K562 (cell line): ENCODE results near the gene PRR7. TPM values are rescaled to one million over a fixed set of nuclear protein-coding genes. Genes with fewer than 3 reads are reported as not detected.

Experiments
- ETV5 ChIP-seq: sonication (generic); formaldehyde crosslinking; IDR thresholded peaks from 2 replicates; pipeline ENCODE4 v1.4.0; 2020; ENCODE audit warnings: low read depth, mild to moderate bottlenecking, missing genetic modification reagents
- FOXA3 ChIP-seq, 2 experiments: fragments of 450-650 bp in 1 of 2; sonication (generic) in 1 of 2; formaldehyde crosslinking; IDR thresholded peaks in 1 of 2; conservative IDR thresholded peaks in 1 of 2; 2 replicates each; pipeline versions ENCODE4 v1.4.0 to v1.8.0; 2020 to 2022; ENCODE audit warnings: mild to moderate bottlenecking in 2 of 2, missing genetic modification reagents in 1 of 2
- HDAC1 ChIP-seq, 2 experiments: fragments of 450-650 bp; IDR thresholded peaks; 2 replicates each; pipeline ENCODE4 v1.6.1; 2016 to 2017; ENCODE audit warnings: inconsistent platforms in 1 of 2, mild to moderate bottlenecking in 1 of 2, moderate library complexity in 1 of 2
- JUND ChIP-seq, 2 experiments: IDR thresholded peaks; 2 replicates in 1 of 2; 3 replicates in 1 of 2; pipeline ENCODE4 v1.6.1; 2011; ENCODE audit warnings: borderline replicate concordance in 2 of 2, low read depth in 2 of 2, low read length in 2 of 2, improper control_type of control experiment in 1 of 2, missing biosample characterization in 1 of 2, missing genetic modification characterization in 1 of 2, missing genetic modification reagents in 1 of 2
- LEF1 ChIP-seq: fragments of 450-650 bp; IDR thresholded peaks from 2 replicates; pipeline ENCODE4 v1.6.1; 2016; ENCODE audit warnings: mild to moderate bottlenecking
- NUFIP1 ChIP-seq: fragments of 450-650 bp; IDR thresholded peaks from 2 replicates; pipeline ENCODE4 v1.6.1; 2018; ENCODE audit not compliant: partially characterized antibody
- POLR2G ChIP-seq: fragments of 200-400 bp; formaldehyde crosslinking; IDR thresholded peaks from 2 replicates; pipeline ENCODE4 v1.6.1; 2017; ENCODE audit warnings: low read depth, mild to moderate bottlenecking, antibody characterized with exemption, low read length, moderate library complexity
- ZBTB17 ChIP-seq: fragments of 450-650 bp; formaldehyde crosslinking; IDR thresholded peaks from 2 replicates; pipeline ENCODE4 v1.4.0; 2020; ENCODE audit warnings: mild to moderate bottlenecking
- ZNF24 ChIP-seq: fragments of 450-650 bp; IDR thresholded peaks from 2 replicates; pipeline ENCODE4 v1.6.1; 2016
- polyA plus RNA-seq, 8 experiments: library from polyadenylated mRNA; depleted of rRNA in 4 of 8; stranded (reverse) in 5 of 8; unstranded in 3 of 8; fragments of >200 nt; fragmentation: Nextera tagmentation in 2 of 8; fragmentation: Illumina TruSeq in 1 of 8; extraction: Ambion mirVana in 2 of 8; extraction: Trizol in 1 of 8; gene quantifications; 2 replicates each; pipeline versions ENCODE4 v1.2.1 to v1.2.3, GENCODE V29; 2011 to 2014; ENCODE audit warnings: inconsistent platforms in 1 of 8, missing spikeins in 1 of 8
- total RNA-seq, 7 experiments: library from RNA; depleted of rRNA in 6 of 7; stranded (reverse); fragments of >200 nt in 6 of 7; fragmentation: Illumina TruSeq in 2 of 7; extraction: Trizol in 2 of 7; gene quantifications; 2 replicates each; pipeline versions ENCODE4 v1.2.1 to v1.2.3, GENCODE V29; 2011 to 2021; ENCODE audit warnings: low replicate concordance in 1 of 7
- TF ChIP-seq, protein P1 (sequence below): sonication (generic); formaldehyde crosslinking; IDR thresholded peaks from 2 replicates; pipeline ENCODE4 v1.8.0; 2022; ENCODE audit warnings: mild to moderate bottlenecking, missing genetic modification reagents
- TF ChIP-seq, protein P2 (sequence below): fragments of 450-650 bp; IDR thresholded peaks from 2 replicates; pipeline ENCODE4 v1.6.1; 2016; ENCODE audit warnings: mild to moderate bottlenecking
- TF ChIP-seq, protein P3 (sequence below): fragments of 250-450 bp; sonication (Bioruptor Pico); IDR thresholded peaks from 2 replicates; pipeline ENCODE4 v1.5.0; 2021; ENCODE audit warnings: mild to moderate bottlenecking, borderline replicate concordance
- TF ChIP-seq, protein P4 (sequence below): fragments of 250-450 bp; sonication (Bioruptor Pico); IDR thresholded peaks from 2 replicates; pipeline ENCODE4 v1.8.0; 2021; ENCODE audit warnings: borderline replicate concordance, mild to moderate bottlenecking, moderate library complexity; ENCODE audit not compliant: poor library complexity, severe bottlenecking
- TF ChIP-seq, protein P5 (sequence below): fragments of 200-800 bp; sonication (Bioruptor generic); IDR thresholded peaks from 2 replicates; pipeline ENCODE4 v1.6.1; 2017; ENCODE audit warnings: missing genetic modification characterization, missing compliant biosample characterization

The PRR7 gene
- total and polyA plus RNA-seq, 9 of the 15 experiments (the other 6 are each of a cell fraction or from before 2014, with no cell fraction given): 0.80 to 11.3 (median 10.4) TPM; not detected in 4

DNA sequence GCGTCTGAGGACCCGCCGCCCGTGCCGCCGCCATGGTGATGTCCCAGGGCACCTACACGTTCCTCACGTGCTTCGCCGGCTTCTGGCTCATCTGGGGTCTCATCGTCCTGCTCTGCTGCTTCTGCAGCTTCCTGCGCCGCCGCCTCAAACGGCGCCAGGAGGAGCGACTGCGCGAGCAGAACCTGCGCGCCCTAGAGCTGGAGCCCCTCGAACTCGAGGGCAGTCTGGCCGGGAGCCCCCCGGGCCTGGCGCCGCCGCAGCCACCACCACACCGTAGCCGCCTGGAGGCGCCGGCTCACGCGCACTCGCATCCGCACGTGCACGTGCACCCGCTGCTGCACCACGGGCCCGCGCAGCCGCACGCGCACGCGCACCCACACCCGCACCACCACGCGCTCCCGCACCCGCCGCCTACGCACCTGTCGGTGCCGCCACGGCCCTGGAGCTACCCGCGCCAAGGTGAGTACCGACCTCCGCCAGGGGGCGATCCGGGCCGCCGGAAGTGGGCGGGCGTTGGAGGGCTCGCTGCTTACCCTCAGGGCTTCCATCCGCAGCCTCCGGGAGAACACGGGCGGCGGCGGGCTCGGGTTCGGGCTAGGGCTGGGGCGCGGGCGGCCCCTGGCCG, 8.5 kb downstream of the PRR7 start (continued):
- TF ChIP-seq NUFIP1 (no peak), LEF1 (0 out of 2 replicates have a peak, but pooled peaks have one; percentile 38), ETV5 (CRISPR knock-in tag) (peak; percentile 99), FOXA3 (CRISPR knock-in tag; conservative IDR thresholded peaks at IDR 0.05 in 1 of 2, IDR thresholded peaks at IDR 0.05 in 1 of 2) (peak in 1 of 2 experiments; percentile 24; a peak in 1 of 4 replicates), HDAC1 (IDR thresholded peaks at IDR 0.05) (peak in 1 of 2 experiments; percentile 60; a peak in 2 of 4 replicates), JUND (IDR thresholded peaks at IDR 0.05; ENCODE audit: borderline replicate concordance, low read depth, low read length) (peak; percentile 20), JUND (tag; IDR thresholded peaks at IDR 0.05; ENCODE audit: borderline replicate concordance, low read depth, low read length) (peak; percentile 43; the same call in 1 of the 3 replicates), ZBTB17 (CRISPR knock-in tag) (0 out of 2 replicates have a peak, but pooled peaks have one; percentile 32), ZNF24 (0 out of 2 replicates have a peak, but pooled peaks have one; percentile 26), POLR2G (peak; percentile 90)
- TF ChIP-seq, protein P1, sequence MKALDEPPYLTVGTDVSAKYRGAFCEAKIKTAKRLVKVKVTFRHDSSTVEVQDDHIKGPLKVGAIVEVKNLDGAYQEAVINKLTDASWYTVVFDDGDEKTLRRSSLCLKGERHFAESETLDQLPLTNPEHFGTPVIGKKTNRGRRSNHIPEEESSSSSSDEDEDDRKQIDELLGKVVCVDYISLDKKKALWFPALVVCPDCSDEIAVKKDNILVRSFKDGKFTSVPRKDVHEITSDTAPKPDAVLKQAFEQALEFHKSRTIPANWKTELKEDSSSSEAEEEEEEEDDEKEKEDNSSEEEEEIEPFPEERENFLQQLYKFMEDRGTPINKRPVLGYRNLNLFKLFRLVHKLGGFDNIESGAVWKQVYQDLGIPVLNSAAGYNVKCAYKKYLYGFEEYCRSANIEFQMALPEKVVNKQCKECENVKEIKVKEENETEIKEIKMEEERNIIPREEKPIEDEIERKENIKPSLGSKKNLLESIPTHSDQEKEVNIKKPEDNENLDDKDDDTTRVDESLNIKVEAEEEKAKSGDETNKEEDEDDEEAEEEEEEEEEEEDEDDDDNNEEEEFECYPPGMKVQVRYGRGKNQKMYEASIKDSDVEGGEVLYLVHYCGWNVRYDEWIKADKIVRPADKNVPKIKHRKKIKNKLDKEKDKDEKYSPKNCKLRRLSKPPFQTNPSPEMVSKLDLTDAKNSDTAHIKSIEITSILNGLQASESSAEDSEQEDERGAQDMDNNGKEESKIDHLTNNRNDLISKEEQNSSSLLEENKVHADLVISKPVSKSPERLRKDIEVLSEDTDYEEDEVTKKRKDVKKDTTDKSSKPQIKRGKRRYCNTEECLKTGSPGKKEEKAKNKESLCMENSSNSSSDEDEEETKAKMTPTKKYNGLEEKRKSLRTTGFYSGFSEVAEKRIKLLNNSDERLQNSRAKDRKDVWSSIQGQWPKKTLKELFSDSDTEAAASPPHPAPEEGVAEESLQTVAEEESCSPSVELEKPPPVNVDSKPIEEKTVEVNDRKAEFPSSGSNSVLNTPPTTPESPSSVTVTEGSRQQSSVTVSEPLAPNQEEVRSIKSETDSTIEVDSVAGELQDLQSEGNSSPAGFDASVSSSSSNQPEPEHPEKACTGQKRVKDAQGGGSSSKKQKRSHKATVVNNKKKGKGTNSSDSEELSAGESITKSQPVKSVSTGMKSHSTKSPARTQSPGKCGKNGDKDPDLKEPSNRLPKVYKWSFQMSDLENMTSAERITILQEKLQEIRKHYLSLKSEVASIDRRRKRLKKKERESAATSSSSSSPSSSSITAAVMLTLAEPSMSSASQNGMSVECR (CRISPR knock-in tag): peak; percentile 93
- TF ChIP-seq, protein P2, sequence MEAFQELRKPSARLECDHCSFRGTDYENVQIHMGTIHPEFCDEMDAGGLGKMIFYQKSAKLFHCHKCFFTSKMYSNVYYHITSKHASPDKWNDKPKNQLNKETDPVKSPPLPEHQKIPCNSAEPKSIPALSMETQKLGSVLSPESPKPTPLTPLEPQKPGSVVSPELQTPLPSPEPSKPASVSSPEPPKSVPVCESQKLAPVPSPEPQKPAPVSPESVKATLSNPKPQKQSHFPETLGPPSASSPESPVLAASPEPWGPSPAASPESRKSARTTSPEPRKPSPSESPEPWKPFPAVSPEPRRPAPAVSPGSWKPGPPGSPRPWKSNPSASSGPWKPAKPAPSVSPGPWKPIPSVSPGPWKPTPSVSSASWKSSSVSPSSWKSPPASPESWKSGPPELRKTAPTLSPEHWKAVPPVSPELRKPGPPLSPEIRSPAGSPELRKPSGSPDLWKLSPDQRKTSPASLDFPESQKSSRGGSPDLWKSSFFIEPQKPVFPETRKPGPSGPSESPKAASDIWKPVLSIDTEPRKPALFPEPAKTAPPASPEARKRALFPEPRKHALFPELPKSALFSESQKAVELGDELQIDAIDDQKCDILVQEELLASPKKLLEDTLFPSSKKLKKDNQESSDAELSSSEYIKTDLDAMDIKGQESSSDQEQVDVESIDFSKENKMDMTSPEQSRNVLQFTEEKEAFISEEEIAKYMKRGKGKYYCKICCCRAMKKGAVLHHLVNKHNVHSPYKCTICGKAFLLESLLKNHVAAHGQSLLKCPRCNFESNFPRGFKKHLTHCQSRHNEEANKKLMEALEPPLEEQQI: no peak
- TF ChIP-seq, protein P3, sequence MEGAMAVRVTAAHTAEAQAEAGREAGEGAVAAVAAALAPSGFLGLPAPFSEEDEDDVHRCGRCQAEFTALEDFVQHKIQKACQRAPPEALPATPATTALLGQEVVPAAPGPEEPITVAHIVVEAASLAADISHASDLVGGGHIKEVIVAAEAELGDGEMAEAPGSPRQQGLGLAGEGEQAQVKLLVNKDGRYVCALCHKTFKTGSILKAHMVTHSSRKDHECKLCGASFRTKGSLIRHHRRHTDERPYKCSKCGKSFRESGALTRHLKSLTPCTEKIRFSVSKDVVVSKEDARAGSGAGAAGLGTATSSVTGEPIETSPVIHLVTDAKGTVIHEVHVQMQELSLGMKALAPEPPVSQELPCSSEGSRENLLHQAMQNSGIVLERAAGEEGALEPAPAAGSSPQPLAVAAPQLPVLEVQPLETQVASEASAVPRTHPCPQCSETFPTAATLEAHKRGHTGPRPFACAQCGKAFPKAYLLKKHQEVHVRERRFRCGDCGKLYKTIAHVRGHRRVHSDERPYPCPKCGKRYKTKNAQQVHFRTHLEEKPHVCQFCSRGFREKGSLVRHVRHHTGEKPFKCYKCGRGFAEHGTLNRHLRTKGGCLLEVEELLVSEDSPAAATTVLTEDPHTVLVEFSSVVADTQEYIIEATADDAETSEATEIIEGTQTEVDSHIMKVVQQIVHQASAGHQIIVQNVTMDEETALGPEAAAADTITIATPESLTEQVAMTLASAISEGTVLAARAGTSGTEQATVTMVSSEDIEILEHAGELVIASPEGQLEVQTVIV (CRISPR knock-in tag): no peak
- TF ChIP-seq, protein P4, sequence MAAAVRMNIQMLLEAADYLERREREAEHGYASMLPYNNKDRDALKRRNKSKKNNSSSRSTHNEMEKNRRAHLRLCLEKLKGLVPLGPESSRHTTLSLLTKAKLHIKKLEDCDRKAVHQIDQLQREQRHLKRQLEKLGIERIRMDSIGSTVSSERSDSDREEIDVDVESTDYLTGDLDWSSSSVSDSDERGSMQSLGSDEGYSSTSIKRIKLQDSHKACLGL (CRISPR knock-in tag): peak; percentile 60
- TF ChIP-seq, protein P5, sequence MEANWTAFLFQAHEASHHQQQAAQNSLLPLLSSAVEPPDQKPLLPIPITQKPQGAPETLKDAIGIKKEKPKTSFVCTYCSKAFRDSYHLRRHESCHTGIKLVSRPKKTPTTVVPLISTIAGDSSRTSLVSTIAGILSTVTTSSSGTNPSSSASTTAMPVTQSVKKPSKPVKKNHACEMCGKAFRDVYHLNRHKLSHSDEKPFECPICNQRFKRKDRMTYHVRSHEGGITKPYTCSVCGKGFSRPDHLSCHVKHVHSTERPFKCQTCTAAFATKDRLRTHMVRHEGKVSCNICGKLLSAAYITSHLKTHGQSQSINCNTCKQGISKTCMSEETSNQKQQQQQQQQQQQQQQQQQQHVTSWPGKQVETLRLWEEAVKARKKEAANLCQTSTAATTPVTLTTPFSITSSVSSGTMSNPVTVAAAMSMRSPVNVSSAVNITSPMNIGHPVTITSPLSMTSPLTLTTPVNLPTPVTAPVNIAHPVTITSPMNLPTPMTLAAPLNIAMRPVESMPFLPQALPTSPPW (CRISPR knock-in tag): peak; percentile 48; the same call in 1 of the 2 replicates
